T-cell (primary cell): ENCODE results near the gene MSH6. TPM values are rescaled to one million over a fixed set of nuclear protein-coding genes. Genes with fewer than 3 reads are reported as not detected.

Source experiments
- ATAC-seq, 4 experiments: fragments of 200-7000 bp in 3 of 4; fragments of 150-1000 bp in 1 of 4; cut with Tn5 transposase; replicated peaks in 1 of 4; 1 replicate in 3 of 4; 2 replicates in 1 of 4; pipeline ENCODE4 v1.10.0; 2021; ENCODE audit warnings: moderate library complexity in 3 of 4, mild to moderate bottlenecking in 2 of 4, moderate number of reproducible peaks in 1 of 4
- CTCF ChIA-PET, 2 donors: fragments of 300-600 bp; sonication (Branson Sonifier 250); formaldehyde crosslinking; loops; one replicate each; lab custom pipeline; 2022; ENCODE audit warnings: antibody characterized with exemption in 2 of 2; lab: Charles Lee
- POLR2A ChIA-PET, 2 donors: fragments of 300-600 bp; sonication (Branson Sonifier 250); formaldehyde crosslinking; loops; one replicate each; lab custom pipeline; 2022; ENCODE audit warnings: antibody characterized with exemption in 2 of 2; lab: Charles Lee
- DNase-seq, 35 experiments: peaks; one replicate each; pipeline versions ENCODE4 v3.0.0 to v3.0.0-alpha.2; 2013 to 2023
- H3K27ac ChIP-seq: one replicate; pipeline ENCODE4 v1.5.1; 2013; ENCODE audit warnings: low read length
- H3K27me3 ChIP-seq, 2 experiments: replicated peaks in 1 of 2; 1 replicate in 1 of 2; 2 replicates in 1 of 2; pipeline versions ENCODE4 v1.6.1 to v1.7.0; 2013; ENCODE audit warnings: low read length in 1 of 2, mixed read lengths in 1 of 2; ENCODE audit not compliant: control insufficient read depth in 2 of 2, insufficient read depth in 2 of 2; ENCODE audit errors: extremely low read depth in 1 of 2
- H3K36me3 ChIP-seq, 2 donors: 1 replicate in 1 of 2; 2 replicates in 1 of 2; pipeline versions ENCODE4 v1.6.1 to v1.7.0; 2013; ENCODE audit warnings: low read length in 1 of 2; ENCODE audit not compliant: control insufficient read depth in 2 of 2, insufficient read depth in 1 of 2; ENCODE audit errors: extremely low read depth in 1 of 2
- H3K4me1 ChIP-seq, 2 experiments: 1 replicate in 1 of 2; 2 replicates in 1 of 2; pipeline versions ENCODE4 v1.6.1 to v1.7.0; 2013; ENCODE audit warnings: low read length in 2 of 2, mixed read lengths in 1 of 2; ENCODE audit not compliant: insufficient read depth in 2 of 2, control insufficient read depth in 1 of 2; ENCODE audit errors: extremely low read depth in 1 of 2
- H3K4me3 ChIP-seq, 2 donors: 1 replicate in 1 of 2; 2 replicates in 1 of 2; pipeline versions ENCODE4 v1.5.1 to v1.7.0; 2013; ENCODE audit warnings: mild to moderate bottlenecking in 2 of 2, low read length in 1 of 2, moderate library complexity in 1 of 2; ENCODE audit not compliant: control insufficient read depth in 1 of 2; ENCODE audit errors: extremely low read depth in 1 of 2
- H3K9me3 ChIP-seq: 2 replicates; pipeline ENCODE4 v1.7.0; 2013
- H3K27ac Mint-ChIP-seq, 2 donors: one replicate each; pipeline ENCODE4 v1.8.0; 2020 to 2021; ENCODE audit warnings: mild to moderate bottlenecking in 2 of 2, mixed read lengths in 2 of 2
- H3K27me3 Mint-ChIP-seq, 2 donors: one replicate each; pipeline ENCODE4 v1.8.0; 2021 to 2022; ENCODE audit warnings: mixed read lengths in 2 of 2
- H3K36me3 Mint-ChIP-seq: one replicate; pipeline ENCODE4 v1.8.0; 2021; ENCODE audit warnings: mixed read lengths
- H3K4me1 Mint-ChIP-seq, 3 donors: one replicate each; pipeline ENCODE4 v1.8.0; 2020 to 2022; ENCODE audit warnings: mixed read lengths in 3 of 3, mild to moderate bottlenecking in 1 of 3
- H3K4me3 Mint-ChIP-seq, 3 donors: one replicate each; pipeline ENCODE4 v1.8.0; 2020 to 2022; ENCODE audit warnings: mild to moderate bottlenecking in 3 of 3, mixed read lengths in 3 of 3, moderate library complexity in 3 of 3
- H3K9me3 Mint-ChIP-seq, 3 donors: one replicate each; pipeline ENCODE4 v1.8.0; 2020 to 2022; ENCODE audit warnings: mixed read lengths in 3 of 3
- WGBS: methylation state at CpG from one replicate; pipeline ENCODE4 v1.1.5; 2013; ENCODE audit warnings: missing lambda C conversion rate; ENCODE audit not compliant: insufficient coverage; 5-methylcytosine and 5-hydroxymethylcytosine counted together
- total RNA-seq, 35 experiments: library from RNA in 6 of 35; stranded (reverse) in 6 of 35; fragments of 120-200 nt in 1 of 35; gene quantifications; one replicate each; pipeline versions ENCODE4 v1.2.1 to v1.2.4 and lab custom pipeline; 2013 to 2026

The MSH6 gene
- total RNA-seq, 5 donors from 2014 or later (not counting 1 experiment from before 2014, with no cell fraction given): 32.6 to 46.0 (median 43.8) TPM

DNA sequence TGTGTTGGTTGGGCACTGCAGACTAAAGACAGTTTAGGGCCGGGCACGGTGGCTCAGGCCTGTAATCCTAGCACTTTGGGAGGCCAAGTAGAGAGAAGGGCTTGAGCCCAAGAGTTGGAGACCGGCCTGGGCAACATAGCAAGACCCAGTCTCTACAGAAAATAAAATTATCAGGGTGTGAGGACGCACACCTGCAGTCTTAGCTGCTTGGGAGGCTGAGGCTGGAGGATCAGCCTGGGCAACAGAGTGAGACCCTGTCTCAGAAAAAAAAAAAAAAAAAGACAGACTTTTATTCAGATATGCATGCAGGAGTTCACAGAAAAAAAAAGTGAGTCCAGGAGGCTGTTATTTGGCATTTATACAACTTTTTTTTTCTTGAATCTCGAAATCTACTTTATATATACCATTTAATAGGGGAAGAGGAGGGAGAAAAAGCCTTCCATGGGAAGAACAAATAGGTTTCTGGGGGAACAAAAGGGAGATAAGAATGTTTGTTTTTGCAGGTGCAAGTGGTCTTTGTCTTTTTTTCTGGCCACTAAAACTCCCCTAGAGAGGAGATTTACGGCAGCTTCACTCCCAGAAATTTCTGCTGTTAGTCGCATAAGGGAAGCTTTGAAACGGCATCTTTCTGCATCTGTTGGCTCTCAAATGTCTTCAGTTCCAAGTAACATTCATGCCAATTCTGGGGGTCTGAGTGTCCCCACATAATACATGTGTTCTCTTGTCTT, 4.1 kb upstream of the MSH6 start:
- Histone ChIP-seq H3K36me3 (no peaks in the 10 kb centered on the region), H3K4me1 (peaks cover 0 to 5% of the 10 kb centered on the region in 2 experiments), H3K27ac (no peak overlapping the region), H3K27me3 (no peaks in the 10 kb centered on the region), H3K4me3 (no peak overlapping the region), H3K9me3 (no peaks in the 10 kb centered on the region)
- Mint-ChIP-seq H3K4me3 (no peak overlapping the region), H3K36me3 (no peaks in the 10 kb centered on the region), H3K27ac (no peak overlapping the region), H3K4me1 (peaks cover 0 to 5% (median under 1%) of the 10 kb centered on the region in 3 donors), H3K9me3 (no peaks in the 10 kb centered on the region), H3K27me3 (no peaks in the 10 kb centered on the region)
- ChIA-PET CTCF (interaction anchor here in 1 of 2 donors (0.6 kb wide), 2 partner anchors 450 to 843 kb away, joined by 3 read pairs; no protein-coding TSS in a partner anchor), POLR2A (interaction anchor here in 1 of 2 donors (0.7 kb wide), 1 partner anchor 230 kb away, joined by 4 read pairs; no protein-coding TSS in a partner anchor)
- no peak for DNase-seq
- WGBS: 80% methylated on average over 1 of the region's 8 CpGs
- ATAC-seq: no peak

DNA sequence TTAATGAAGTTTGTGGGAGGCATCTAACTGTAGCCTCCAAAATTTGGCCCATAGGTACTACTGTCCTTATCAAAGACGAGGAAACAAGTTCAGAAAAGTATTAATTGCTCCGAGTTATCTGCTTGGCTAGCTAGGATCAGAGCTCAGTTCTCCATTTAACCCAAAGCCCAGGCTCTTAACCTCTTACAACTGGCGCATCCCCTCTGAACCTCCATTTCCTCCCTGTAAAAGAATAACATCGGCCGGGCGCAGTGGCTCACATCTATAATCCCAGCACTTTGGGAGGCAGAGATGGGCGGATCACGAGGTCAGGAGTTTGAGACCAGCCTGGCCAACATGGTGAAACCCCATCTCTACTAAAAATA, 3.5 kb upstream of the MSH6 start:
- ATAC-seq (no peak), DNase-seq (no peak)
- Mint-ChIP-seq H3K27me3 (no peaks in the 10 kb centered on the region), H3K4me1 (peaks cover 3 to 5% (median 5%) of the 10 kb centered on the region in 3 donors), H3K9me3 (no peaks in the 10 kb centered on the region), H3K27ac (no peak overlapping the region), H3K36me3 (no peaks in the 10 kb centered on the region), H3K4me3 (no peak overlapping the region)
- WGBS: 95% methylated on average over 6 of the region's 8 CpGs
- ChIA-PET CTCF (no interaction called here), POLR2A (no interaction called here)
- H3K4me3 ChIP-seq: no peak overlapping the region
- no peak overlapping the region for H3K27ac ChIP-seq
- H3K4me1 ChIP-seq: peaks cover 0 to 9% of the 10 kb centered on the region in 2 experiments
- H3K36me3 ChIP-seq: no peaks in the 10 kb centered on the region
- no peaks in the 10 kb centered on the region for H3K9me3 ChIP-seq
- no peaks in the 10 kb centered on the region for H3K27me3 ChIP-seq

DNA sequence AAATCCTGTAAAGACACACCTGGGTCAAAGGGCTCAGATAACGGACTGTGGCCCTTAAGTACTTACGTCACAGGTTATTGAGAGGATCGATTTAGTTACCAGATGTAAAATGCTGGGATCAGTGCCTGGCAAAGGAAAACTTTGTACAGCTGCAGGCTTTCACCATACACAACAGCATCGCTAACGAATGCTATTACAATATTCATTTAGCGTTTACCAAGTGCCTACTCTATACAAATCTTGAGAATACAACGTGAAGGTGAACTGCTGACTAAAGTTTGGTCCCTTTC, 619 bp upstream of the MSH6 start:
- H3K4me1 ChIP-seq: peaks cover 0 to 26% of the 10 kb centered on the region in 2 experiments
- ATAC-seq: peak in 3 of 4 experiments; percentile 5 to 6 (median 5)
- POLR2A ChIA-PET: interaction anchor here in 1 of 2 donors (0.6 kb wide), 1 partner anchor 608 kb away, joined by 3 read pairs; no protein-coding TSS in a partner anchor

DNA sequence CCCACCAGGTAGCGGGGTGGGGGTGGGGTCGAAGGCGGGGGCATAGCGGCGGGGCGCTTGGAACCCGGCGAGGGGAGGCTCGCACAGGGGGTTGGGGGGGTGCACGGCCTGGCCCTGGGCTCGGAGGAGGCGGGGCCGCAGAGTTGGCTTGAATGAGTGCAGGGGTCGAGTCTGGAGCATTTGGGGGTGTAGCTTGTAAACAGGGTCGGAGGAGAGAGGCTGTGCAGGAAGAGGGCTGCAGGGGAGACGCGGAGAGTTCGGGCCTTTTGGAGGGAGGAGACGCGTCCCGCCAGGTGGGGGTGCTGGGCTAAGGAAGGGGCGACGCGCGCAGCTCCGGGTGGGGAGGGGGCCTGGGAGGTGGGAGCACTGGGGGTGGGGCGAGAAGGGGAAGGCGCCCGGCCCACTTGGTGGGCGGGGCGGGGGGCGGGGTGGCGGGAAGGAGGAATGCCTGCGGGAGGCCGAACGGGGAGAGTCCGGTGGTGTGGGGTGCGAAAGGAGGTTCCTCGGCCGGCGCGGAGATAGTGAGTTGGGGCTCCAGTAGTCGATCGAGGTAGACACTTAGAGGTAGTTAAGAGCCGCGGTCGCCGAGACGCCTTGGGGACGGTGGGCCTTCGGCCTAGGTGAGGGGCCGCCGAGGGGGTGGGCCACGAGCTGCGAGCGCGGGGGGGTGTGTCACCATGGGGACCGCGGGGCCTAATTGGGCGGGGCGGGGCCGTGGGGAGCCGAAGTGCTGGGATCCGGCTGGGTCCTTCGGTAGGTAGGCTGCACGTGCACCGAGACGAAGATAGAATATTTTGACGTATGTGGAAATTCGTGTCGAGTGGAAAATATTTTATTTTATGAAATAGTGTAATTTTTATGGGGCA, 774 bp downstream of the MSH6 start:
- peak overlapping the region; percentile 73 to 86 for H3K27ac Mint-ChIP-seq
- 1% methylated on average over 43 of the region's 71 CpGs for WGBS
- ATAC-seq (peak; percentile 29 to 50 (median 34)), DNase-seq (peak; percentile 26 to 80 (median 57))
- CTCF ChIA-PET: interaction anchor here in 1 of 2 donors (0.7 to 1.8 kb wide), 3 partner anchors 16 to 123 kb away, joined by 3 to 13 read pairs (median 3); partner anchors contain the start of gene FBXO11
- no peaks in the 10 kb centered on the region for H3K9me3 Mint-ChIP-seq
- no peaks in the 10 kb centered on the region for H3K9me3 ChIP-seq
- H3K4me3 Mint-ChIP-seq: peak overlapping the region; percentile 84 to 91 (median 86)
- peaks cover 0 to 26% of the 10 kb centered on the region in 2 experiments for H3K4me1 ChIP-seq
- peak overlapping the region; percentile 78 to 93 for H3K4me3 ChIP-seq
- peak overlapping the region; percentile 70 for H3K27ac ChIP-seq
- peaks cover 6% of the 10 kb centered on the region for H3K36me3 Mint-ChIP-seq
- H3K27me3 Mint-ChIP-seq: no peaks in the 10 kb centered on the region
- POLR2A ChIA-PET: no interaction called here
- peaks cover 23 to 34% (median 26%) of the 10 kb centered on the region in 3 donors for H3K4me1 Mint-ChIP-seq
- no peaks in the 10 kb centered on the region for H3K36me3 ChIP-seq
- no peaks in the 10 kb centered on the region for H3K27me3 ChIP-seq

More for the DNA sequence above, 619 bp upstream of the MSH6 start:
- Mint-ChIP-seq H3K9me3 (no peaks in the 10 kb centered on the region), H3K4me1 (peaks cover 23 to 29% (median 24%) of the 10 kb centered on the region in 3 donors), H3K4me3 (peak overlapping the region; percentile 83 to 86 (median 83)), H3K27me3 (no peaks in the 10 kb centered on the region), H3K27ac (peak overlapping the region; percentile 52 to 89), H3K36me3 (peaks cover 6% of the 10 kb centered on the region)
- peak overlapping the region; percentile 77 to 78 for H3K4me3 ChIP-seq
- DNase-seq: no peak
- H3K27me3 ChIP-seq: no peaks in the 10 kb centered on the region
- CTCF ChIA-PET: interaction anchor here (0.6 to 1.8 kb wide), 3 partner anchors 12 to 15 kb away, joined by 5 to 13 read pairs (median 10); no protein-coding TSS in a partner anchor
- WGBS: 6% methylated on average over 4 of the region's 7 CpGs
- H3K36me3 ChIP-seq: no peaks in the 10 kb centered on the region
- no peaks in the 10 kb centered on the region for H3K9me3 ChIP-seq
- H3K27ac ChIP-seq: peak overlapping the region; percentile 76

DNA sequence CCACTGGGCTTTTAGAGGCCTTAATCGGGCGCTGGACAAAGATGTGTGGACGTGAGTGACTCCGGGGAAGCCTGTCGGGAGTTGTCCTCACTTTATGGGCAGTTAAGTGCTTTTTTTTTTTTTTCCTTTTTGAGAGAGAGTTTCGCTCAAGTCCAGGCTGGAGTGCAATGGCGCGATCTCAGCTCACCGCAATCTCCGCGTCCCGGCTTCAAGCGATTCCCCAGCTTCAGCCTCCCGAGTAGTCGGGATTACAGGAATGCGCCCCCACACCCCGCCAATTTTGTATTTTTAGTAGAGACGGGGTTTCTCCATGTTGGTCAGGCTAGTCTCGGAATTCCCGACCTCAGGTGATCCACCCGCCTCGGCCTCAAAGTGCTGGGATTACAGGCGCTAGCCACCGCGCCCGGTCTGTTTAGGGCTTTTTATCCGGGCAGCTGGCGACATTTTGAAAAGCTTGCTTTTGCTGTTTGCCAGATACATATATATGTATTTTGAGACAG, 1.5 kb downstream of the MSH6 start:
- ATAC-seq: no peak
- H3K9me3 Mint-ChIP-seq: no peaks in the 10 kb centered on the region
- no peak overlapping the region for H3K27ac ChIP-seq

DNA sequence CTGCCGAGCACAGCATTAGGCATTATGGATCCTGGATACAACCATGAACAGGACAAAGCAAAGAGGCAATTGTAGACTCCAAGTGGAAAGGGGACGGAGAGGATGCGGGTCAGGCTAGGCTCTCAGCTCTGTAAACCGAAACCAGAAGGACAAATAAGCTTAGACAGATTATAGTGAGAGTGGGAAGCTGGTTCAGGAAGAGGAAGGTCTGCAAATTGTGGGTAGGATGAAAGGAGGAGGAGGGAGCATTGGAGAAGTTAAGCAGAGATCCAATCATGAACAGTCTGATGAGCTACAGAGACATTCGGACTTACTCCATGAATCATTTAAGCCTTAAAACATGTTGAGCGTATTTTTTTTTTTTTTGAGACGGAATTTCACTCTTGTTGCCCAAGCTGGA, 3.0 kb downstream of the MSH6 start:
- Histone ChIP-seq H3K9me3 (no peaks in the 10 kb centered on the region), H3K4me1 (peaks cover 0 to 28% of the 10 kb centered on the region in 2 experiments), H3K27ac (no peak overlapping the region), H3K27me3 (no peaks in the 10 kb centered on the region), H3K4me3 (no peak overlapping the region), H3K36me3 (peaks cover 0 to 7% of the 10 kb centered on the region in 2 donors)
- Mint-ChIP-seq H3K27me3 (no peaks in the 10 kb centered on the region), H3K36me3 (peaks cover 6% of the 10 kb centered on the region), H3K27ac (peak overlapping the region in 1 of 2 donors; percentile 6), H3K4me3 (peak overlapping the region; percentile 0 to 86 (median 10)), H3K4me1 (peaks cover 29 to 41% (median 34%) of the 10 kb centered on the region in 3 donors), H3K9me3 (no peaks in the 10 kb centered on the region)
- DNase-seq: no peak
- no peak for ATAC-seq
- CTCF ChIA-PET: no interaction called here
- POLR2A ChIA-PET: interaction anchor here in 1 of 2 donors (0.6 to 0.7 kb wide), 2 partner anchors 487 to 664 kb away, joined by 3 to 4 read pairs; no protein-coding TSS in a partner anchor
- 75% methylated on average over 5 of the region's 7 CpGs for WGBS

More for the DNA sequence above, 1.5 kb downstream of the MSH6 start:
- H3K27ac Mint-ChIP-seq: no peak overlapping the region
- POLR2A ChIA-PET: no interaction called here
- H3K4me3 Mint-ChIP-seq: peak overlapping the region; percentile 84 to 91 (median 86)
- peaks cover 23 to 34% (median 26%) of the 10 kb centered on the region in 3 donors for H3K4me1 Mint-ChIP-seq
- Histone ChIP-seq H3K27me3 (no peaks in the 10 kb centered on the region), H3K4me1 (peaks cover 0 to 26% of the 10 kb centered on the region in 2 experiments), H3K36me3 (no peaks in the 10 kb centered on the region), H3K4me3 (peak overlapping the region; percentile 69 to 78), H3K9me3 (no peaks in the 10 kb centered on the region)
- CTCF ChIA-PET: no interaction called here
- no peaks in the 10 kb centered on the region for H3K27me3 Mint-ChIP-seq
- 75% methylated on average over 16 of the region's 28 CpGs for WGBS
- peak in 1 of 35 experiments; percentile 15 for DNase-seq
- H3K36me3 Mint-ChIP-seq: peaks cover 6% of the 10 kb centered on the region
